Ascending aorta (tissue), 2 donors: ENCODE data around the gene DNMT3A. TPM values are rescaled to one million over a fixed set of nuclear protein-coding genes. Genes with fewer than 3 reads are reported as not detected.

Source experiments
- DNase-seq, 2 donors: peaks; one replicate each; pipeline ENCODE4 v3.0.0-alpha.2; 2019; ENCODE audit warnings: low spot score in 2 of 2
- H3K27ac ChIP-seq, 2 donors: fragments of 200-600 bp; sonication (generic); one replicate each; pipeline ENCODE4 v1.5.1; 2016 to 2017; ENCODE audit warnings: mild to moderate bottlenecking in 1 of 2
- H3K27me3 ChIP-seq: fragments of 200-600 bp; sonication (generic); one replicate; pipeline ENCODE4 v1.5.1; 2017
- H3K36me3 ChIP-seq, 2 donors: fragments of 200-600 bp; sonication (generic); one replicate each; pipeline ENCODE4 v1.5.1; 2016
- H3K4me1 ChIP-seq, 2 donors: fragments of 200-600 bp; sonication (generic); one replicate each; pipeline ENCODE4 v1.5.1; 2016 to 2017; ENCODE audit warnings: mild to moderate bottlenecking in 1 of 2
- H3K4me3 ChIP-seq, 2 donors: fragments of 200-600 bp; sonication (generic); one replicate each; pipeline ENCODE4 v1.5.1; 2016 to 2017; ENCODE audit warnings: mild to moderate bottlenecking in 1 of 2
- H3K9me3 ChIP-seq, 2 donors: fragments of 200-600 bp; sonication (generic); one replicate each; pipeline ENCODE4 v1.5.1; 2016
- CTCF ChIP-seq, 3 experiments: fragments of 200-600 bp in 2 of 3; fragments of 450-650 bp in 1 of 3; sonication (generic) in 2 of 3; IDR thresholded peaks; one replicate each; pipeline ENCODE4 v1.5.1; 2016 to 2019; ENCODE audit warnings: antibody characterized with exemption in 3 of 3, mild to moderate bottlenecking in 1 of 3, moderate library complexity in 1 of 3
- intact Hi-C: fragments of 100-400 bp; cut with DNase I; formaldehyde crosslinking; loops from one replicate; pipeline ENCODE4 v1.15.1; 2023
- total RNA-seq: library from RNA; depleted of rRNA; stranded (reverse); fragments of >200 nt; gene quantifications from one replicate; pipeline ENCODE4 v1.1.0, GENCODE V29; 2016

DNMT3A gene
- total RNA-seq, 1 donor from 2014 or later: 33.6 TPM

GRCh38 chr2:25385910-25386309 is 44.2 kb upstream of the DNMT3A start:
- intact Hi-C loops: no loop called here
- TF ChIP-seq CTCF (IDR thresholded peaks at IDR 0.05): no peak
- peaks cover 2 to 14% of the 10 kb centered on the region in 2 donors for H3K36me3 ChIP-seq
- H3K27me3 ChIP-seq: no peaks in the 10 kb centered on the region
- DNase-seq: no peak
- no peak overlapping the region for H3K27ac ChIP-seq
- no peaks in the 10 kb centered on the region for H3K4me1 ChIP-seq
- no peak overlapping the region for H3K4me3 ChIP-seq
- H3K9me3 ChIP-seq: no peaks in the 10 kb centered on the region

- DNase-seq: no peak
- Histone ChIP-seq H3K4me1 (no peaks in the 10 kb centered on the region), H3K4me3 (no peak overlapping the region), H3K27me3 (no peaks in the 10 kb centered on the region), H3K27ac (no peak overlapping the region), H3K9me3 (no peaks in the 10 kb centered on the region), H3K36me3 (peaks cover 2 to 9% of the 10 kb centered on the region in 2 donors)
- intact Hi-C loops: no loop called here
- no peak for TF ChIP-seq CTCF (IDR thresholded peaks at IDR 0.05)
Observed at GRCh38 chr2:25383806-25384205, 42.1 kb upstream of the DNMT3A start.

GRCh38 chr2:25381502-25381901 is 39.8 kb upstream of the DNMT3A start:
- Histone ChIP-seq H3K9me3 (no peaks in the 10 kb centered on the region), H3K27me3 (no peaks in the 10 kb centered on the region), H3K27ac (no peak overlapping the region), H3K4me1 (peaks cover 4 to 7% of the 10 kb centered on the region in 2 donors), H3K4me3 (no peak overlapping the region), H3K36me3 (no peaks in the 10 kb centered on the region)
- no peak for DNase-seq
- no peak for TF ChIP-seq CTCF (IDR thresholded peaks at IDR 0.05)
- intact Hi-C loops: no loop called here

GRCh38 chr2:25380586-25381375 is 39.1 kb upstream of the DNMT3A start:
- Histone ChIP-seq H3K4me1 (peaks cover 4 to 9% of the 10 kb centered on the region in 2 donors), H3K9me3 (no peaks in the 10 kb centered on the region), H3K4me3 (no peak overlapping the region), H3K36me3 (no peaks in the 10 kb centered on the region), H3K27me3 (no peaks in the 10 kb centered on the region), H3K27ac (no peak overlapping the region)
- intact Hi-C loops: no loop called here
- no peak for DNase-seq
- no peak for TF ChIP-seq CTCF (IDR thresholded peaks at IDR 0.05)

GRCh38 chr2:25380023-25380422 is 38.3 kb upstream of the DNMT3A start:
- TF ChIP-seq CTCF (IDR thresholded peaks at IDR 0.05): no peak
- Histone ChIP-seq H3K27me3 (no peaks in the 10 kb centered on the region), H3K36me3 (no peaks in the 10 kb centered on the region), H3K4me1 (peaks cover 4 to 9% of the 10 kb centered on the region in 2 donors), H3K9me3 (no peaks in the 10 kb centered on the region), H3K27ac (no peak overlapping the region), H3K4me3 (no peak overlapping the region)
- no peak for DNase-seq
- intact Hi-C loops: no loop called here
